NCI-H2227 (cell line): ENCODE data around the gene EIF3K.
"Not testable (repeated sequence)": the region's sequence is repeated elsewhere in the genome, so short reads cannot be mapped to it uniquely, and the experiment has no call there.

ENCODE experiments used
- DNase-seq: peaks from one replicate; lab custom pipeline; 2025; ENCODE audit not compliant: unreplicated experiment; lab: John Stamatoyannopoulos, UW

EIF3K gene

GRCh38 chr19:38618590-38619360 lies at the start of gene EIF3K:
TSS of gene EIF3K (plus strand) at chr19:38619188. CDS start at chr19:38619269, 81 bp downstream.
- DNase-seq, result peak; percentile 100

GRCh38 chr19:38569368-38569983 lies 49.5 kb upstream of the EIF3K start:
- no peak for DNase-seq

GRCh38 chr19:38571682-38572081 lies 47.3 kb upstream of the EIF3K start:
- no peak for DNase-seq

GRCh38 chr19:38577826-38578225 lies 41.2 kb upstream of the EIF3K start:
- no peak for DNase-seq

GRCh38 chr19:38579304-38579703 lies 39.7 kb upstream of the EIF3K start:
- DNase-seq, result not testable (repeated sequence)

GRCh38 chr19:38580080-38580479 lies 38.9 kb upstream of the EIF3K start:
- DNase-seq, result no peak

- DNase-seq, result no peak
These were observed 35.6 kb upstream of the EIF3K start for GRCh38 chr19:38583219-38583984.

- no peak for DNase-seq
These were observed 35.0 kb upstream of the EIF3K start for GRCh38 chr19:38583985-38584305.

- no peak for DNase-seq
These were observed 31.4 kb upstream of the EIF3K start for GRCh38 chr19:38587562-38587961.

GRCh38 chr19:38588041-38588440 lies 30.9 kb upstream of the EIF3K start:
- DNase-seq, result no peak

- no peak for DNase-seq
These were observed 26.0 kb upstream of the EIF3K start for GRCh38 chr19:38592940-38593339.

GRCh38 chr19:38596057-38596981 lies 22.7 kb upstream of the EIF3K start:
- peak; percentile 100 for DNase-seq

- no peak for DNase-seq
These were observed 21.9 kb upstream of the EIF3K start for GRCh38 chr19:38597075-38597474.

- DNase-seq, result no peak
These were observed 19.3 kb upstream of the EIF3K start for GRCh38 chr19:38599722-38600121.

- not testable (repeated sequence) for DNase-seq
These were observed 16.1 kb upstream of the EIF3K start for GRCh38 chr19:38602856-38603255.

GRCh38 chr19:38606131-38606530 lies 12.9 kb upstream of the EIF3K start:
- no peak for DNase-seq

- DNase-seq, result no peak
These were observed 4.7 kb upstream of the EIF3K start for GRCh38 chr19:38614289-38614688.

GRCh38 chr19:38615007-38615581 lies 3.9 kb upstream of the EIF3K start:
- DNase-seq, result no peak

- DNase-seq, result no peak
These were observed 2.7 kb upstream of the EIF3K start for GRCh38 chr19:38616265-38616664.

GRCh38 chr19:38617283-38617763 lies 1.7 kb upstream of the EIF3K start:
- no peak for DNase-seq
